NAMALWA (cell line): ENCODE measurements around the gene ZBTB45.
A peak's percentile ranks its signal among the peaks of the same experiment; 100 is the strongest.
"Not testable (repeated sequence)": the region's sequence is repeated elsewhere in the genome, so short reads cannot be mapped to it uniquely, and the experiment has no call there.

Experiments
- DNase-seq: peaks from one replicate; pipeline ENCODE4 v3.0.0-alpha.2; 2015; ENCODE audit warnings: low spot score

Gene ZBTB45

DNA sequence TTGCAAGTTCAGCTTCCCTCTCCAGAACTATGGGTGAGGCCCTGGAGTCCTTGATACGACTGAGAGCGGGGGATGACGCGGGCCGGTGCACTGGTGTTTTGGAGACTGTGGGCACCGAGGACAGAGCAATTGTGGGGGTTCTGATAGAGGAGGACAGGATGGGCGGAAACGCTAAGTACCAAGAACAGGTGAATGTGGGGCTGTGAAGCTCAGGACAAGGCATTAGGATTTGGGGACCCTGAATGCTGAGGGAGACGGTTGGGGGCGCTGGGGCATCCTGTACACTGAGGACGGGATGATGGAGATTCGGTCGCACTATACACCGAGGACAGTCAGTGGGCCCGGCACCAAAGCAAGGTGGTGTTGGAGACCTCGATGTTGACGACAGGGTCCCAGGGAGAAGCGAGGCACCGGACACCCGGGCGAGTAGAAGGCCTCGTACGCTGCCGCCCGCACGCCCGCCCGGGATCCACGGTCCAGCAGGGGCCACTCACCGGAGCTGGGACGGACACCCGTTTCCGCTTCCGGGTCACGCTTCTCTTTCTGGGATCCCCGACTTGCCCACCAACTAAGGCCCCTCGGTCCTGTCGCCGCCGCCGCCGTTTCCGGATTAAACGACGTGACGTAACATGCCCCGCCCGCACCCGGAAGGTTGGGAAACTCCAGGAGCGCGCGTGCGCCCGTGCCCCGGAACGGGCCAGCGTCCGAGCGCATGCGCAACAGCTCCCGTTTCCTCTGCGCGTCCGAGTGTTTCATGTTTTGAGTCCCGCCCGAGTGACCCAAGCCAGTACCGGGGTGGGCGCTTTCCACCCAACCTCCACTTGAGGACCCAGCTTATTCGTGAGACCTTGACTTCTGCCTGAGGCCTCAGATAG, 35.1 kb upstream of the ZBTB45 start, which contains the start of gene CHMP2A:
Gene CHMP2A (minus strand): TSS at position 612 of the 875 bp plus-strand sequence. CDS start 893 bp downstream, outside the sequence.
- peak; percentile 95 for DNase-seq

DNA sequence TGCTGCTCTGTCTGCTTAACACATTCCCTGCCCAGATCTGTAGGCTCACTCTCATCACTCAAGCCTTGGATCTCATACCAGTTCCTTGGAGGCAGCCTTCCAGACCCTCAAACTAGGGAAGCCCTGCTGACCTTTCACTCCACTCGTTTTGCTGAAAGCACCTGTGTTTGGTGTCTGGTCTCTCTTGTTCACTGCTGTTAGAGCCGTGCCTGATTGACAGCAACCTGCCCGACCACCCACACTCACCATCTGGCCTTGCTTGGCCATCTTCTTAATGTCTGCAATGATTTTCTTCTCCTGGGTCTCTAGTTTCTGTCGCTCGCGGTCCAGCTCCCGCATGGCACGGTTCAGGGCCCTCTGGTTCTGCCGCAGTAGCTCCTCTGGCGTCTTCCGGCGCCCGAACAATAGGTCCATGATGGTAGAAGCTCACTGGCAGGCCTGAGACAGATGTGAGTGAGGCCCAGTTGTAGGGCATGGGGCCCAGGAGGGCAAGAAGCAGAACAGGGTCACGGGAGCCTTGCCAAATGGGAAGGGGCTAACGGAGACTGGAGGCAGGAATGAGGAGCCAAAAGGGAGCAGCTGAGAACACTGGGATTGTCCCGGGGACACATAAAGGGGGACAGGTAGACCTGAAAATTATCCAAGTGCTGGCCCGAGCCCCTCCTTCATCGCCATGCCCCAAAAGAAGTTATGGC, 34.3 kb upstream of the ZBTB45 start:
- DNase-seq = peak; percentile 42

DNA sequence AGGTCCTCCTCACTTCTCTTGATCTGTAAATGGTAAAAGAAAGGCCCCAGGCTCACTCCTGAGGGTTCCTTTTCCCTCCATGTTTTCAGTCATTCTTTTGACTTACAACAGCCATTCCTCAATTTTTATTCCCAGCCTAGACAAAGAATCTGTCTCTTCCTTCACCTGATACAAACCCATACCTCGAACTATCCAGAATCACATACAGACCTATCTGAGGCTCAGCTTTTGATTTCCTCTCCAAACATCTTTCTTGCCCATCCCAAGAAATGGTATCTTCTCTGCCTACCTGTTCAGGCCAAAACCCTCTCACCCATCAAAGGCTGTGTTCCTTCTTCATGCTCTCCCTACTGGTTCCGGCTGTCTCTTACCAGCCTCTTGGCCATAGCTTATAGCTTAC, 33.0 kb upstream of the ZBTB45 start:
- peak; percentile 33 for DNase-seq

DNA sequence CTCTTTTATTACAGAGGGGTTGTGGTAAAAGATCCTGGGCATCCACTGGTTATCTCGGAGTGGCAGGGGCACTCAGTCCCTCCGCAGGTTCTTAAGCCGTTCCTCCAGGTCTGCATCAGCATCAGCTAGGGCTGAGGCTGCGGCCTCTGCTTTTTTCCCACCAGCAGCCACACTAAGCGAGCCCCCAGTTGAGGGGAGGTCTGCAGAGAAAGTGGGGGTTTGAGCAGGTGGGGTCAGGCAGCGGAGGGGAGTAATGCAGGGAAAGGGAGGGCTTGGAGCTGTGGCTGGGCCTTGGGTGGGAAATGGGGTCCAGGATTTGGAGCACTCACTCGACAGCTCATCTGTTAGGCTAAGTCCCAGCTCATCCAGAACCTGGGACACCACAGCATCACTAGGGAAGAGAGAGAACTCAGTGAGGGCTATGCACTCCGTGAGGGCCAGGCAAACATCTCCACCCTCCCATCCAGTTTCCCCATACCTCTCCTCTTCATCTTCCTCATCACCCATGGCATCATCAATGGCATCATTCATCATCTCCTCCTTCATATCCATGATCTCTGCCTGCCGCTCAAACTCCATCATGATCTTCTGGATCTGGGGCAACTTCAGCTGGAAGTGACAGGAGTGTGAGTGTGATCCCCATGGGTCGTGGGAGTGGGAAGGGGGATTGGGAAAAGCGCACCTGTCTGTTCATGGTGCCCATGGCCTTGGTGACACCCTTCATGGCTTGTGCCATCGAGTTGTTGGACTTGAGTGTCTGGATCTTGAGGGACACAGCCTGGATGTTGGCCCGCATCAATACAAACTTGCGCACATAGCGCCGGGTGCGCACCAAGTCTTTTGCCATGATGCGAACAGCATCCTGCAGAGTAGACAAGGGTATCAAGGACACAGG, 32.2 kb upstream of the ZBTB45 start:
- peak; percentile 35 for DNase-seq

DNA sequence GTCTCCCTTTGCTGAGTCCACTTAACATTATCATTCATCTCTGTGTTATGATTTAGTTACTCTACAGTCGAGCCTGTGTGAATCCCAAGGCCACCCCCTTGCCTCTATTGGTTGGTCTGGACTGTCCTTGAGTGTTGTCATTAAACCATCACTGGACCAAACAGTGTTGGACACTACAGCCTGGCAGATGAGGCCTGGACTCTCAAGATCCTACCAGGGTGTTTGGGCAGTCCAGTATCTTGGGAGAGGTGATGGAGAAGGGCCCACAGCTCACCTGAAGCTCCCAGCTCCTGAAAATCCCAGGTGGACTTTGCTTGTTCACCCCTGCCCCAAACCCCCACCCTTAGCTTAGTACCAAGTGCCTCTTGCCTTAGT, 31.5 kb upstream of the ZBTB45 start:
- DNase-seq = no peak

DNA sequence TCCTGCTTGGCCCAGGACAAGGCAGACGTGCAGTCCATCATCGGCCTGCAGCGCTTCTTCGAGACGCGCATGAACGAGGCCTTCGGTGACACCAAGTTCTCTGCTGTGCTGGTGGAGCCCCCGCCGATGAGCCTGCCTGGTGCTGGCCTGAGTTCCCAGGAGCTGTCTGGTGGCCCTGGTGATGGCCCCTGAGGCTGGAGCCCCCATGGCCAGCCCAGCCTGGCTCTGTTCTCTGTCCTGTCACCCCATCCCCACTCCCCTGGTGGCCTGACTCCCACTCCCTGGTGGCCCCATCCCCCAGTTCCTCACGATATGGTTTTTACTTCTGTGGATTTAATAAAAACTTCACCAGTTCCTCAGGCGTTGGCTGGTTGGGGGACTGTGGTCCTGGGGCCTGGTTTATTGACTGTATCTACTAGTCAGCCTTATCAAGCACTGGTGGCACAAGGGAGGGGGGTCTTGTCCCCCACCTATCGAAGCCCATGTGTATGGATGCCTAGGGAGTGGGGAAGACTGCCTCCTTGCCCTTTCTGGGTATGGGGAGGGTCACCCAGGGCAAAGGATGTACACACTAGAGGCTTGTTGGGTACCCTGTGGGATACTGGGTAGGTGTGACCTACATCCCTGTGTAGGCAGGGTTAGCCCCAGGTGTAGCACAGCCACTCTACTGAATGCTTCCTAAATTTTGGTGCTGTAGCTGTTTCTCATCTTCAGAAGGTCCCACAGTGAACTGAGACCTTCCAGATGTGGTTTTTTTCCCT, 30.9 kb upstream of the ZBTB45 start:
- DNase-seq = peak; percentile 27

DNA sequence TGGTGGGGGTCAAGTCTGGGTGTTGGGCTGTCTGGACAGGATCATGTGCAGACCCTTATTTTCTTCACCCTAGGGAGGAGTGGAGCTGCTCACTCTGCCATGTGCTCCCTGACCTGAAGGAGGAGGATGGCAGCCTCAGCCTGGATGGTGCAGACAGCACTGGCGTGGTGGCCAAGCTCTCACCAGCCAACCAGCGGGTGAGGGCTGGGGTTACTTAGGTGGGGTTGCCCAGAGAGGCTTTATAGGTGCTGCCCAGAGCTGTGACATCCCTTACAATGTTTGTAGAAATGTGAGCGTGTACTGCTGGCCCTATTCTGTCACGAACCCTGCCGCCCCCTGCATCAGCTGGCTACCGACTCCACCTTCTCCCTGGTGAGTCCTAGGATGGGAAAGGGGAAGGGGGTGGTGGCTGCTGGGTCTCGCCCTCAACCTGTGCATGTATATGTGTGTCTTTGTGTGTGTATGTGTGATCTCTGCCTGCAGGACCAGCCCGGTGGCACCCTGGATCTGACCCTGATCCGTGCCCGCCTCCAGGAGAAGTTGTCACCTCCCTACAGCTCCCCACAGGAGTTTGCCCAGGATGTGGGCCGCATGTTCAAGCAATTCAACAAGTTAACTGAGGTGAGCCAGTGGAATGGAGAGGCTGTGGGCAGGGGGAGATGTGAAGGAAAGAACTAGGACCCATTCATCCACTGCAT, 30.2 kb upstream of the ZBTB45 start:
- no peak for DNase-seq

DNA sequence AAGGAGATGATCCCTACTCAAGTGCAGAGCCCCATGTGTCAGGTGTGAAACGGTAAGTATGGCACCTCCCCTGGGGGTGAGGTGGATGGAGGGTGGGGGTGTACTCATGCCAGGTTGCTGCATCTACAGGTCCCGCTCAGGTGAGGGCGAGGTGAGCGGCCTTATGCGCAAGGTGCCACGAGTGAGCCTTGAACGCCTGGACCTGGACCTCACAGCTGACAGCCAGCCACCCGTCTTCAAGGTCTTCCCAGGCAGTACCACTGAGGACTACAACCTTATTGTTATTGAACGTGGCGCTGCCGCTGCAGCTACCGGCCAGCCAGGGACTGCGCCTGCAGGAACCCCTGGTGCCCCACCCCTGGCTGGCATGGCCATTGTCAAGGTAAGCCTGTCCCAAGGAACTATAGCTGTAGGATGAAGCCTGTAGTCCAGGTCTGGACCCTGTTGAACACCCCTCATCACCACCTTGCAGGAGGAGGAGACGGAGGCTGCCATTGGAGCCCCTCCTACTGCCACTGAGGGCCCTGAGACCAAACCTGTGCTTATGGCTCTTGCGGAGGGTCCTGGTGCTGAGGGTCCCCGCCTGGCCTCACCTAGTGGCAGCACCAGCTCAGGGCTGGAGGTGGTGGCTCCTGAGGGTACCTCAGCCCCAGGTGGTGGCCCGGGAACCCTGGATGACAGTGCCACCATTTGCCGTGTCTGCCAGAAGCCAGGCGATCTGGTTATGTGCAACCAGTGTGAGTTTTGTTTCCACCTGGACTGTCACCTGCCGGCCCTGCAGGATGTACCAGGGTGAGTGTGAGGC, 29.5 kb upstream of the ZBTB45 start:
- no peak for DNase-seq

DNA sequence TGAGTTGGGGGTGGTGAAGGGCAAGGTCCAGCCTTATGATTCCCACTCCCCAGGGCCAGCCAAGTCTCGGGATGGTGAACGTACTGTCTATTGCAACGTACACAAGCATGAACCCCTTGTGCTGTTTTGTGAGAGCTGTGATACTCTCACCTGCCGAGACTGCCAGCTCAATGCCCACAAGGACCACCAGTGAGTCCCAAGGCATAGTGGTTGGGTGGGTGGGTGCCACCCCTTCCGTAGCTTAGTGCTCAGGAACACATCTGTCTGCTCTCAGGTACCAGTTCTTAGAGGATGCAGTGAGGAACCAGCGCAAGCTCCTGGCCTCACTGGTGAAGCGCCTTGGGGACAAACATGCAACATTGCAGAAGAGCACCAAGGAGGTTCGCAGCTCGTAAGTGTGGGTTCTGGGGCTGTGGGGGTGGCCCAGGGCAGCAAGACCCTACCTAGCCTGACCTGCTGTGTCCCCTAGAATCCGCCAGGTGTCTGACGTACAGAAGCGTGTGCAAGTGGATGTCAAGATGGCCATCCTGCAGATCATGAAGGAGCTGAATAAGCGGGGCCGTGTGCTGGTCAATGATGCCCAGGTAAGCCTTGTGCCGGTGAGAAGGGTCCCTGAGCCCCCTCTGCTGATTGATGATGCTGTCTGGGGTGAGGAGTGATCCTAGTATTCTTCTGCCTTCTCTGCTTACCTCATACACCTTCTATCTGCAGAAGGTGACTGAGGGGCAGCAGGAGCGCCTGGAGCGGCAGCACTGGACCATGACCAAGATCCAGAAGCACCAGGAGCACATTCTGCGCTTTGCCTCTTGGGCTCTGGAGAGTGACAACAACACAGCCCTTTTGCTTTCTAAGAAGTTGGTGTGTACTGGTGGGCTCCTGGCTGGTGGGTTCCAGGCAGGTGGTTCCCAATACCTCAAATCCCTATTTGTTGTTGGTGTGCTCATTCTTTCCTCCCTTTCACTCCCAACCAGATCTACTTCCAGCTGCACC, 28.0 kb upstream of the ZBTB45 start:
- no peak for DNase-seq

DNA sequence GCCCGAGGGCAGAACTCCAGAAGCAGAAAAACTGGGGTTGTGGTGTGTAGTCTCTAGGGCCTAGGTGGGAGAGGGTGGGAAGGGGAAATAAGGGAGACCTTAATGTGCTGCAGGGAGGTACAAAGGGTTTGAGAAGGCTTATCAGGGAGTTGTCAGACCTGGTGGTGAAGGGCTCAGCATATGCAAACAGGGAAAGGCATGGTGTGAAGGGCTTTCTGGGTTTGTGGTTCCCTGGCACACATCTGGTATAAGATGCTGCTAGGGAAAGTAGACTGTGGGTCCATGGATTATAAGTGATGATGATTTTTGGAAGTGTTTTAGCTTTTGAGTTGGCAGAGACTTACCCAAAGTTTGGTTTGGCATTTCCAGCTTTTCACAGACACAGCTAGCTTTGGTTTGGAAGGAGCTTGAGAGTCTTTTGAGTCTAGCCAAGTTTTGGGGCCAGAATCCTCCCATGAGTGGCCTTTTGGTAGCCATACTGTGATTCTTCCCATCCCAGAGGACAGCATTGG, 26.5 kb upstream of the ZBTB45 start:
- no peak for DNase-seq

DNA sequence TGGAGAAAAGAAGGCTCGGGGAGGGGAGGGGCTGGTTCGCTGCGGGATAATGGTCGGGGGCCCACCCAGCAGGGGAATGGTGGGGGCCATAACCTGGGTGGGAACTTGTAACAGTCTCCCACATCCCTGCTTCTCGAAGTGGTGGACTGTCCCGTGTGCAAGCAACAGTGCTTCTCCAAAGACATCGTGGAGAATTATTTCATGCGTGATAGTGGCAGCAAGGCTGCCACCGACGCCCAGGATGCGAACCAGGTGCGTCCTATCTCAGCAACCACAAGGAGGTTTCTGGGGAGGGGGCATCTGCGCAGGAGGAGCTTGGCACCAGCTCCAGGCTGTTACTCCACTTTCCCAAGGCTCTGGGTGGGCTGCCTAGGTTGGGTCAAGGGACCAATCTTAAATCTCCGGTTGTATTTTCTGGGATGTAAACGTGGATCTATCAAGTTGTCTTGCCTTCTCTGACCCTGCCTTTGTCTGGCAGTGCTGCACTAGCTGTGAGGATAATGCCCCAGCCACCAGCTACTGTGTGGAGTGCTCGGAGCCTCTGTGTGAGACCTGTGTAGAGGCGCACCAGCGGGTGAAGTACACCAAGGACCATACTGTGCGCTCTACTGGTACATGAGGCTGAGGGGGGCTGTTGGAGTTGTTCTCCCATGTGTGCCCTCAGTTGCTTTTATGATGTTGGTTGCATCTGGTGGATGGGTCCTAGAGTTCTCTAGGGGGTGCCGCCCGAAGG, 25.8 kb upstream of the ZBTB45 start:
- DNase-seq = no peak

DNA sequence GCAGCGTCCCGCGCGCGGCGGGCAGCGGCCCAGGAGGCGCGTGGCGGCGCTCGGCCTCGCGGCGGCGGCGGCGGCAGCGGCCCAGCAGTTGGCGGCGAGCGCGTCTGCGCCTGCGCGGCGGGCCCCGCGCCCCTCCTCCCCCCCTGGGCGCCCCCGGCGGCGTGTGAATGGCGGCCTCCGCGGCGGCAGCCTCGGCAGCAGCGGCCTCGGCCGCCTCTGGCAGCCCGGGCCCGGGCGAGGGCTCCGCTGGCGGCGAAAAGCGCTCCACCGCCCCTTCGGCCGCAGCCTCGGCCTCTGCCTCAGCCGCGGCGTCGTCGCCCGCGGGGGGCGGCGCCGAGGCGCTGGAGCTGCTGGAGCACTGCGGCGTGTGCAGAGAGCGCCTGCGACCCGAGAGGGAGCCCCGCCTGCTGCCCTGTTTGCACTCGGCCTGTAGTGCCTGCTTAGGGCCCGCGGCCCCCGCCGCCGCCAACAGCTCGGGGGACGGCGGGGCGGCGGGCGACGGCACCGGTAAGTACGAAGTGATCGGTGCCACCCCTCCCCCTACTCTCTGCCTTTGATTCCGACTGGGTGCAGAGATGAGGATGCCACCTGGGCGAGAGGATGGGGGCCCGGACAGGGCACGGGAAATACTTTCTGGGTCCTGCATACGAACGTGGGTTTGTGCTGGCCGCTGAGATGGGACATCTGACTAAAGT, 25.1 kb upstream of the ZBTB45 start:
- peak; percentile 59 for DNase-seq

DNA sequence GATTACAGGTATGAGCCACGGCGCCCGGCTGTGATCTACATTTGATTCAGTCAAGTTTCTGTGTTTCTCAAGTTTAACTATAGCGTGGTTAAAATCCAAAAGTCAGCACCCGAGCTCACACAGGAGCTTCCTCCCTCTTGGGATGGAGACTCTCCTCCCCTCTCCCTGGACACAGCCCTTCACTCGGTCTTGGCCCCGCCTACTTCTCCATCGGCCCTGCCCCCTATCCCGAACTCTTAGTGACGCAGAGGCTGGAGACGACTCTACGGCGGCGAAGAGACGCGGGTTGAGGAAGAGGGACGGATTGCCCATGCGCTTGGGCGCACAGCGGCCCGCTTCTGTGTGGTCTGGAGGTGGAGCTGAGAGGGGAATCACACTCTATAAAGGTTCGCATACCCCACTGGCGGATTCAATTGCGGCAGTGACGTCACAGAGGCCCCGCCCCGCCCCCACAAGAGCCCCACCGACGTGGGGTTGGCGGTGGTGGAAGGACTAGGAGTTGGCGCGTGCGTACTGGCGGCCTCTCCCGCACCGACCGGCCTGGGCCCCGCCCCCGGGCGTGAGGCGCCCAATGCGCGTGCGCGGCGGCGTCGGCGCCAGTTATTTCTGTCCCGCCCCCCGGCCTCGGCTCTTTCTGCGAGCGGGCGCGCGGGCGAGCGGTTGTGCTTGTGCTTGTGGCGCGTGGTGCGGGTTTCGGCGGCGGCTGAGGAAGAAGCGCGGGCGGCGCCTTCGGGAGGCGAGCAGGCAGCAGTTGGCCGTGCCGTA, 24.4 kb upstream of the ZBTB45 start, which contains the start of gene TRIM28:
Gene TRIM28 (plus strand): TSS at position 239 of the 765 bp plus-strand sequence. CDS start 694 bp downstream, outside the sequence.
- DNase-seq = peak; percentile 99

DNA sequence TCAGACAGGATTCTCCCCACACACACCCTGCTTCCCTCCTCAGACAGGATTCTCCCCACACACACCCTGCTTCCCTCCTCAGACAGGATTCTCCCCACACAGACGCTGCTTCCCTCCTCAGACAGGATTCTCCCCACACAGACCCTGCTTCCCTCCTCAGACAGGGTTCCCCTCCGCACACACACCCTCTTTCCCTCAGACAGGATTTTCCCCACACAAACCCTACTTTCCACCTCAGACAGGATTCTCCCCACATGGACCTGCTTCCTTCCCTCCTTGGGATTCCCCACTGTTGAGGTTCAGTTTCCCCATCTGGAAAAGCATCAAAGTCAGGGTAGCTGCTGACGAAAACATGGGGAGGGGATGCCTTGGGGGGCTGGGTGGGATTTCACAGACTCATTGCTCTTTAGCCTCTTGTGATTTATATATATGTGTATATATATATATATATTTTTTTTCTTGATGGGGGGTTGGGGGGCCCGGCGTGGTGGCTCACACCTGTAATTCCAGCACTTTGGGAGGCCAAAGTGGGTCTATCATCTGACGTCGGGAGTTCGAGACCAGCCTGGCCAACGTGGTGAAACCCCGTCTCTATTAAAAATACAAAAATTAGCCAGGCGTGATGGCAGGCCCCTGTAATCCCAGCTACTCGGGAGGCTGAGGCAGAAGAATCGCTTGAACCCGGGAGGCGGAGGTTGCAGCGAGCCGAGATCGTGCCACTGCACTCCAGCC, 23.2 kb upstream of the ZBTB45 start:
- not testable (repeated sequence) for DNase-seq

DNA sequence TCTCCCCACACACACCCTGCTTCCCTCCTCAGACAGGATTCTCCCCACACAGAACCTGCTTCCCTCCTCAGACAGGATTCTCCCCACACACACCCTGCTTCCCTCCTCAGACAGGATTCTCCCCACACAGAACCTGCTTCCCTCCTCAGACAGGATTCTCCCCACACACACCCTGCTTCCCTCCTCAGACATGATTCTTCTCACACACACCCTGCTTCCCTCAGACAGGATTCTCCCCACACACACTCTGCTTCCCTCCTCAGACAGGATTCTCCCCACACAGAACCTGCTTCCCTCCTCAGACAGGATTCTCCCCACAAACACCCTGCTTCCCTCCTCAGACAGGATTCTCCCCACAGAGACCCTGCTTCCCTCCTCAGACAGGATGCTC, 19.6 kb upstream of the ZBTB45 start:
- not testable (repeated sequence) for DNase-seq
